ENCODE results near the gene ESPNL.
A peak's percentile ranks its signal among the peaks of the same experiment; 100 is the strongest.

Gene ESPNL

DNA sequence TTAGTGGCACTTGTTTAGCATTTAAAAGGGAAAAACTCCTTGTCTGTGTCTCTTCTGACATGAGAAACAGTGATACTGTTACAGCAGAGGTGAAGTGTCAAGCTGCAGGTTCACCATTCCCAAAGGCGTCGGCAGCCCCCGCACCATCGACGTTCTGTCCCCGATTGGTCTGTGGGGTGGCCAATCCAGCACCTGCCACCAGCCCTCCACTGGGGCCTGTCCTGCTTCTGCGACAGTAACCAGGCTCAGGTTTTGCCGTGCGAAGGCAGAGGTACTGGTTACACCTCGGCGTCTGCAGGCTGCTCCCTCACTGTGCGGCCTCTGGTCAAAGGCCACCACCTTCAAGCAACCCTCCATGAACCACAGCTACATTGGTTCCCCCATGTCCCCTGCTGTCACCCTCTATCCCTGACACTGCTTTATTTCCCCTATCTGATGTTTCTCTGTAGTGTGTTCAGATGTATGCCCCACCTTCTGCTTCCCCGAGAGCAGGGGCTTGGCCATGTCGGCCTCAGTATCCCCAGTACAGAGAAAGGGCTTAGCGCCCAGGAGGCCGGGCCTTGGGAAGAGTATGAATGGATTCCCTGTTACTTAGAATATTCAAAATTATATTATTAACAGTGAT, 8.6 kb upstream of the ESPNL start:
- TF ChIP-seq, protein P1, sequence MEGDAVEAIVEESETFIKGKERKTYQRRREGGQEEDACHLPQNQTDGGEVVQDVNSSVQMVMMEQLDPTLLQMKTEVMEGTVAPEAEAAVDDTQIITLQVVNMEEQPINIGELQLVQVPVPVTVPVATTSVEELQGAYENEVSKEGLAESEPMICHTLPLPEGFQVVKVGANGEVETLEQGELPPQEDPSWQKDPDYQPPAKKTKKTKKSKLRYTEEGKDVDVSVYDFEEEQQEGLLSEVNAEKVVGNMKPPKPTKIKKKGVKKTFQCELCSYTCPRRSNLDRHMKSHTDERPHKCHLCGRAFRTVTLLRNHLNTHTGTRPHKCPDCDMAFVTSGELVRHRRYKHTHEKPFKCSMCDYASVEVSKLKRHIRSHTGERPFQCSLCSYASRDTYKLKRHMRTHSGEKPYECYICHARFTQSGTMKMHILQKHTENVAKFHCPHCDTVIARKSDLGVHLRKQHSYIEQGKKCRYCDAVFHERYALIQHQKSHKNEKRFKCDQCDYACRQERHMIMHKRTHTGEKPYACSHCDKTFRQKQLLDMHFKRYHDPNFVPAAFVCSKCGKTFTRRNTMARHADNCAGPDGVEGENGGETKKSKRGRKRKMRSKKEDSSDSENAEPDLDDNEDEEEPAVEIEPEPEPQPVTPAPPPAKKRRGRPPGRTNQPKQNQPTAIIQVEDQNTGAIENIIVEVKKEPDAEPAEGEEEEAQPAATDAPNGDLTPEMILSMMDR (IDR thresholded peaks at IDR 0.05; ENCODE audit: poor library complexity, severe bottlenecking): no peak
- Histone ChIP-seq H3K9me3 (ENCODE audit: severe bottlenecking) (no peaks in the 10 kb centered on the region), H3K27me3 (ENCODE audit: insufficient read depth, poor library complexity, severe bottlenecking) (no peaks in the 10 kb centered on the region), H3K27ac (ENCODE audit: poor library complexity, severe bottlenecking) (no peak overlapping the region), H3K4me3 (ENCODE audit: severe bottlenecking) (no peak overlapping the region), H3K36me3 (ENCODE audit: low read depth) (no peaks in the 10 kb centered on the region; the same call in 1 of the 2 replicates), H3K4me1 (ENCODE audit: insufficient read depth, poor library complexity, severe bottlenecking) (no peaks in the 10 kb centered on the region)
- ATAC-seq (ENCODE audit: low read depth) (no peak), DNase-seq (ENCODE audit: low spot score) (peak; percentile 29)

DNA sequence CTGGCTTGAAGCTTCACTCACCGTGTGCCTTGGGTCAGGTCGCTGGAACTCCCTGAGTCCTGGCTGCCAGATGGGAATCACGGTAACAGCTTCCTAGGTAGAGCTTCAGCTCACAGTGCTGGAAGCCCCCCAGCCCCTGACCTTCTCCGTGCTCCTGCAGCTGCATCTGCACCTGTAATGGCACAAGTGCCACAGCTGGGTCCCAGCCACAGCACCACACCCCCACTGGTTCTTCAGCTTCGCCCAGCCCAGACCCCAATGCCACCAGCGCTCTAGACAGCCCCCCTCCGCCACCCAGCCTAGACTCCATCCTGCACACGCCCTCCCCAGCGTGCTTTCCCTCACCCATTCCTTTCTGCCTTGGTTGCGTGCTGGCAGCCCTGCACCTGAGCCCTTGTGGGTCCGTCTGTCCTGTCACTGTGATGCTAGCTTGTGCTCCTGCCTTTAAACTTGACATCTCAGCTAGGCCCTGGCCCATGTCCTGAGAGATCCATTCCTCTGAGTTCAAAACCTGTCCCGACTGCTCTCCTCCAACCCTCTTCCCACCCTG, 7.6 kb upstream of the ESPNL start:
- Histone ChIP-seq H3K9me3 (ENCODE audit: severe bottlenecking) (no peaks in the 10 kb centered on the region), H3K4me1 (ENCODE audit: insufficient read depth, poor library complexity, severe bottlenecking) (no peaks in the 10 kb centered on the region), H3K36me3 (ENCODE audit: low read depth) (no peaks in the 10 kb centered on the region; the same call in 1 of the 2 replicates), H3K4me3 (ENCODE audit: severe bottlenecking) (no peak overlapping the region), H3K27me3 (ENCODE audit: insufficient read depth, poor library complexity, severe bottlenecking) (no peaks in the 10 kb centered on the region), H3K27ac (ENCODE audit: poor library complexity, severe bottlenecking) (no peak overlapping the region)
- ATAC-seq (ENCODE audit: low read depth) (no peak), DNase-seq (ENCODE audit: low spot score) (peak; percentile 39)
- TF ChIP-seq, protein P1 (IDR thresholded peaks at IDR 0.05; ENCODE audit: poor library complexity, severe bottlenecking): no peak

DNA sequence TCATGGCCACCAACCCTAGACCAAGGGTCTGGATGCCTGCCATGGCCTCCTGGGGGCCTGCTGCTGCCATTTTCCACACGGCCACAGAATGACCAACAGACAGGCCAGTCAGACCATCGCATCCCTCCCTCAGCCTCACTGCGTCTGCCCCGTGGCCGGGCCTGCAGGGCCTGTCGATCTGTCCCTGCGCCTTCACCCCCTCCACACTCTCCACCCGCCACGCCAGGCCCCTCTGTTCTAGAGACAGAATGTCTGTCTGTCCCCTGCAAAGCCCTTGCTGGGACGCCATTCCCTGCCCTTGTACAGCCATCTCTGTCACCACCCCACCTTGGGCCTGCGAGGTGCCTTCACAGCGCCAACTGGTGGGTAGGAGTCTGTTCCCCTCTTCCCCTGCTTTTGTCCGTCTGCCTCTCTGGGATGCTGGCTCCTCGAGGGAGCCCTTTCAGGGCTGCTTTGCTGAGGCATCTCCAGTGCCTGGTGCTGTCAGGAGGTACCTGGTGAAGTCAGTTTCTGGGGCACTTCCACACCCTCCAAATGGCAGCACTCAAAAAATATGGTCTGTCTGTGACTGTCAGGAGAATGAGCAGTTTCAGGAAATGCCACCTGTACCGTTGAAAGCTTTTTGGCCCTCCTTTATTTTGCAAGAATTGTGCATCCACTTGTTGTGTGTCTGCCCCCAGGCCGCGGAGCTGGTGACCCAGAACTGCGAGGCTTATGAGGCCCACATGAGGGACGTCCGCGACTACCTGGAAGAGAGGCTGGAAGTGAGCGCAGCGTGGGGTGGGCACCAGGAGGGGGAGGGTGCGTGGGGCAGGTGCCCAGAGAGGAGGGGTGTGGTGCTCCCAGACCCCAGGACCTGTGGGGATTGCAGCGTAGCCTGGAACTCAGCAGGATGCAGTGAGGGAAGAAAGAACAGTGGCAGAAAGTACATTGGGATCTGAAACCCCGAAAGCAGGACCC, 6.7 kb upstream of the ESPNL start:
- H3K36me3 ChIP-seq (ENCODE audit: low read depth): no peaks in the 10 kb centered on the region
- H3K4me1 ChIP-seq (ENCODE audit: insufficient read depth, poor library complexity, severe bottlenecking): no peaks in the 10 kb centered on the region
- DNase-seq (ENCODE audit: low spot score) (peak; percentile 48), ATAC-seq (ENCODE audit: low read depth) (no peak)
- no peaks in the 10 kb centered on the region for H3K27me3 ChIP-seq (ENCODE audit: insufficient read depth, poor library complexity, severe bottlenecking)
- H3K4me3 ChIP-seq (ENCODE audit: severe bottlenecking): no peak overlapping the region
- no peak overlapping the region for H3K27ac ChIP-seq (ENCODE audit: poor library complexity, severe bottlenecking)
- TF ChIP-seq, protein P1 (IDR thresholded peaks at IDR 0.05; ENCODE audit: poor library complexity, severe bottlenecking): no peak
- no peaks in the 10 kb centered on the region for H3K9me3 ChIP-seq (ENCODE audit: severe bottlenecking)

DNA sequence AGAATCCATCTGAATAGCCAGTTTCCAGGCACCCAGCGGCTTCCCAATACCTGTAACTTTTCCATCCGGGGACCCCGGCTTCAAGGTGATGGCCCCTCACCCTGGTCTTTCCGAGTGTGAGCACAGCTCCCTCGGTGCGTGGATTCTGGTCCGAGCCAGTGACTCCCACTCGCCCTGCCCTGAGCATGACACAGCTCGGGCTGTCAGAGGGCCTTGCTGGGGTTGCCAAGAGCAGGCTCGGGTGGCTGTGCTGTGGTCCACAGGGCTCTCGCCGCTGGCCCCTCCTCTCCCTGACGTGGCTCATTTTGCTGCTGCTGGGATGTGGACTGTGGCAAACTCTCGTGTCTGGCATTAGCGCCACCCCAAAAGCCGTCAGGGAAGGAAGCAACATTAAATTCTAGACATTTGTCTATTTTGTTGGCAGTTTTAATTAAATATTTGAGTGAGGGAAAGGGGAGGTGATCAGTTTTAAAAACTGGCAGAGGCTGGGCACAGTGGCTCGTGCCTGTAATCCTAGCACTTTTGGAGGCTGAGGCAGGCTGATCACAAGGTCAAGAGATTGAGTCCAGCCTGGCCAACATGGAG, 5.6 kb upstream of the ESPNL start:
- Histone ChIP-seq H3K27me3 (ENCODE audit: insufficient read depth, poor library complexity, severe bottlenecking) (no peaks in the 10 kb centered on the region), H3K4me3 (ENCODE audit: severe bottlenecking) (no peak overlapping the region)
- DNase-seq (ENCODE audit: low spot score): peak; percentile 60

More for the DNA sequence above, 5.6 kb upstream of the ESPNL start:
- no peak for ATAC-seq (ENCODE audit: low read depth)
- Histone ChIP-seq H3K27ac (ENCODE audit: poor library complexity, severe bottlenecking) (no peak overlapping the region), H3K9me3 (ENCODE audit: severe bottlenecking) (no peaks in the 10 kb centered on the region), H3K4me1 (ENCODE audit: insufficient read depth, poor library complexity, severe bottlenecking) (no peaks in the 10 kb centered on the region), H3K36me3 (ENCODE audit: low read depth) (no peaks in the 10 kb centered on the region)
- TF ChIP-seq, protein P1 (IDR thresholded peaks at IDR 0.05; ENCODE audit: poor library complexity, severe bottlenecking): no peak
